CMK (cell line): ENCODE results near the gene AACS.
"Not testable (repeated sequence)": the region's sequence is repeated elsewhere in the genome, so short reads cannot be mapped to it uniquely, and the experiment has no call there.

Experiments used
- DNase-seq: peaks from one replicate; pipeline ENCODE4 v3.0.0-alpha.2; 2010; ENCODE audit warnings: low read depth

Gene AACS

DNA sequence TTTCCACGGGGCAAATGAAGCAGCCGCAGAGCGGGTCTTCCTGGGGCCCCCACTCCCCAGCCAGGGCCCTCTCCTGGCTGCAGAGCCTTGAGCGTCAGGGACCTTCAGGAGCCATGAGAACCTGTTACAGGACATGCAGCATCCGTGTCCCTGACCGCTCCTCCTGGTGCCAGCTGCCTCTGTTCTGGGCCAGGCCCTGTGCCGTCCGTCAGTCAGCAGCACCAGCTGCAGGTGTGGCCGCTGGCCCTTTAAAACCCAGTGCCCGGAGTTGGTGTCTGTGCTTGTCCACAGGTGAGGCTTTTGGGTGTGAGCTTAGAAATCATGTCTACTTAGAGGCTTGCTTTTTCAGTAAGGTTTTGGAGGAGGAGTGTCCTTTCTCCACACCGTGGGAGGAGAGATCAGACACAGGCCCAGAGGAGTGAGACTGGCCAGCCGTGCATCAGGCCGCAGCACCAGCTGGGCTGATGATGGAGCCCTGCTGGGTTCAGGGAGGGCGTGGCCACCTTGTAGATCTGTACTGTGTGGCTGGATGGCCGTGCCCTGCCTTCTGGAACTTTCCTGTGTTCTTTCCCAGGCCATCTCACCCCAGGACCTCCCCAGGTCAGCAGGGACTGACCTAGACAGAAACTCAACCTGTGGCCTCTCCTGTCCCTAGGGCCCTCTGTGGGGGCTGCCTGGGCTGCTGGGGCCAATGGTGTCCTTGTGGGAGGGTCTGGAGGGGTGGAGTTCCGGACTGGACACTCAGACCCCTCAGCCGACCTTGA, 27.1 kb downstream of the AACS start:
- no peak for DNase-seq

DNA sequence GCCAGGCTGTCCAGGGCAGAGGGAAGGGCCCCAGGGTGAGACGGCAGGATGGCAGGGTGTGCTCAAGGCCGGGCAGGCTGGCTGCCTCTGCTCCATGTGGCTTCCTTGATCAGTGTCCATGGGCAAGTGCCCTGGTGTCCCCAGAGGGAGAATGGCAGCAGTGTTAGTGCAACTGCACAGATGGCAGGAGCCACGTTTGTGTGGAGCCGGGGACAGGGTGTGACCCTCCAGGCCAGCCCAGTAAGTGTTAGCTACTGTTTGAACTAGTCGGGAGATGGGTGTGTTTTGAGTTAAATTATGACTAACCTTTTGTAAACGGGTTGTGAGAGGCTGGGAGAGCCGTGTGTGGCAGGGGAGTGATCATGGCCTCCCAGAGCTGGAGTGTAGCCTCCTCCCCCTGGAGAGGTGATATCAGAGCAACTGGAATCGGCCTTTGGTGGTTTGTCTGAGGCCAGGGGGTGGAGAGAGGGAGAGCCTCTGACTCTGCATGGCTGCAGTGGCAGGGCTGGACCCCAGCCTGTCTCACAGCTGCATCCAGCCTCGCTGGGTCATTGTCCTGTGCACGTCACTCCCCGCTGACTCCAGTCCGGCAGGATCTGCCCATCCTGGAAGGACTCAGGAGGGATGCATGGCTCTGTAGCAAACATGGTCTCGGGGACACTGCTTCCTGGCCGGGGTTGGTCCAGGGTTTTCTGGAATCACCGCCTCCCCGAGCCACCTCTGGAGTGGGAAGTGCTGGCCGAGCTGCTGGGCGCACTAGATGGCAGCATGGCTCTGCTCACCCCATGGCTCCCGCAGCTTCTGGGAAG, 27.8 kb downstream of the AACS start:
- DNase-seq = no peak

DNA sequence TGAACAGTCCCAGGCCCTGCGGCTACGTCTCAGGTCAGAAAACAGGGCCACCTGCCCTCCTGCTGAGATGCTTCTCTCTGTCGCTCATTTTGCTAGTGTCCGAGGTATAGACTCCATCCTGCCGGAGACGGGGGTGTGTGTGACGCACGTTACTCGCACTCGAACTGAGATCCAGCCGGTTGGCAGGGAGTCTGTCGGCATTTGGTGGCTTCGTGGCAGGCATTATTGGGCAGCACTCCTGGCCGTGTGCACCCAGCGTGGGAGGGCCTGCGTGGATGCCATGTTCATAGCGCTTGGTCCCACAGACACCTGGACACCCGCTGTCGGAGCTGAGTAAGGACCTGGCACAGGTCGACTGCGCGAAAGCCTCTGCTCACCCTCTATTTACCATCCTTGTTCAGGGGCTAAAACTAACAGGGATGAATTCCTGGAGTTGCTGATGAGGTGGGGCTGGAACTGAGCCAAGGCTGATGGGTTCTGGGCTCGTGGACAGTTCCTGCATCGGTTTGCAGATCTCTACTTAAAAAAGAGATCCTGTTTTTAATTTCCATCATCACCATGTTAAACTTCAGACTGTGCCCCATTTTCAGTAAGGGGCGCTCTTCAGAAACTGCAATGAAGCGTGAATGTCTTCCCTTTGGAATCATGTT, 28.6 kb downstream of the AACS start:
- no peak for DNase-seq

DNA sequence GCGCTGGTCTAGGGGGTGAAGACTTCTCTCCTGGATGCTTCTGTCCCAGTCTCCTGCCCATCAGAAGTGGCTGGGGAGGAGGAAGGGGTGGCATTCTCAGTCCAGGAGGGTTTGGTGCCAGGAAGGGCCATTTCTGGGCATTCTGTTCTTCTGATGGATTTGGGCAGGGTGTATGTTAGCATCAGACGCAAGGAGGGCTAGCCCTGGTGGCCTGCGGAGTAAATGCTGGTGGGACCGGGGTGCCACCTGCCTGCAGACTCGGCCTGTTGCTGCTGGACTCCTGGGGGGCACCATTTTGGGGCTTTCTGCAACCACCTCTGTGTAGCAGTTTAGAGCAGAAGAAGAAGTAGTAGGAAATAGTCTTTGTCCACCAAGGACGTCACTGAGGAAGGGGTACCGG, 31.7 kb downstream of the AACS start:
- DNase-seq = no peak

DNA sequence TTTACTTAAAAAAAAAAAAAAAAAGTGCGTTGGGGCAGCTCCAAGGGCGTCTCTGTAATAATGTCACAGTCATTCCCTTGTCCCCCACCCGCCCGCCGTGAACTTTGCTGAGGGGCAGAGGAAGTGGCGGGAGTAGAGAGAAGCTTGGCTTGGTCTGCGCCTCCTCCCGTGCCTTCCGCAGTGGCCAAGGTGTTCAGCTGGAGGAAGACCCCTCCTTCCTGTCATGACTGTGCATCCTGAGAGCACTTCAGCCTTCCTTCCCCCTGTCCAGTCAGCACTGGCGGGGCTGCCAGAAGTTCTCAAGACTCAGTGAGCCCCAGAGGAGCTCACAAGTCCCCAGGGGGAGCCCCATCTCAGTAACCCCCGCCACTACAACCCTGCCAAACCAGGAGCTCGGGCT, 32.2 kb downstream of the AACS start:
- DNase-seq = no peak

DNA sequence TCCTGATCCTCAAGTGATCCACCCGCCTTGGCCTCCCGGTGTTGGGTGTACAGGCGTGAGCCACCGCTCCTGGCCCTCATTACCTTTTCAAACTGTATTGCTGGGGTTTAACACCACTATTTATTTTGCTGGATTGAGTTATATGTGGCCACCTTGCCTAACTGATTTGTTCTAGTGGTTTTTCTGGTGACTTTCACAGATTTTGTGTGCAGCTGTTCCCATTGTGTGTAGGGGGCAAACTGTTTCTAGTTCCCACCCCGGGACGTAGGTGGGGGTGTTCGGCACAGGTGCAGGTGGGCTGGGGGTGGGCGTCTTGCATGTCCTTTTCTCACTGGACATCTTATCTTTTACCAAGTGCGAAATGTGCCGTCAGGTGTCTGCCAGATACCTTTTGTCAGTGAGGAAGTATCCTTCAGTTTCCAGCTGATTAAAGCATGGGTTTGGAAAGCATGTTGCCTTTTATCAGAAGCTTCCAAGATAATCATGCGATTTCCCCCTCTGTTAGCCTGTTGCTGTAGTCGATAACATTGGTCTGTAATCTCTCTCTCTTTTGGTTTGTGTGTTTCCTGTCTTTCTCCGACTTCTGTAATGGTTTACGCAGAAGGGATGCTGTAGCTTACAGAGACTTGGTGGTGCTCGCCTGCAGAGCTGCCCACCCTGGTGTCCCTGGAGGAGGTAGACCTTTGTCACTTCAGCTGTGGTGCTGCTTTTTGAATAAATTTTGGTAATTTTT, 33.6 kb downstream of the AACS start:
- DNase-seq = no peak

DNA sequence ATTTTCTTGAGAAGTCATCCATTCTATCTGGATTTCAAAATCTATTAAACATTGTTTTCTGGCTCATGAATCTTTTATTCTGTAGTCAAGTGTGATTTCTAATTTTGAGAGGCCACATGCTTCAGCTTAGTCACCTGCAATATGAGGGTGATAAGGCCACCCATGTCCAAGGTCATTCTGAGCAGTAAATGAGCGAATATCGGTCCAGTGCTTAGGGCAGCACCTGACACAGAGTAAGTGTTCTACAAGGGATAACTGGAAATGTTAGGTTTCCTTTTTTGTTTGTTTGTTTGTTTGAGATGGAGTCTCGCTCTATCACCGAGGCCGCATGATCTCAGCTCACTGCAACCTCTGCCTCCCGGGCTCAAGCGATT, 34.2 kb downstream of the AACS start:
- no peak for DNase-seq

DNA sequence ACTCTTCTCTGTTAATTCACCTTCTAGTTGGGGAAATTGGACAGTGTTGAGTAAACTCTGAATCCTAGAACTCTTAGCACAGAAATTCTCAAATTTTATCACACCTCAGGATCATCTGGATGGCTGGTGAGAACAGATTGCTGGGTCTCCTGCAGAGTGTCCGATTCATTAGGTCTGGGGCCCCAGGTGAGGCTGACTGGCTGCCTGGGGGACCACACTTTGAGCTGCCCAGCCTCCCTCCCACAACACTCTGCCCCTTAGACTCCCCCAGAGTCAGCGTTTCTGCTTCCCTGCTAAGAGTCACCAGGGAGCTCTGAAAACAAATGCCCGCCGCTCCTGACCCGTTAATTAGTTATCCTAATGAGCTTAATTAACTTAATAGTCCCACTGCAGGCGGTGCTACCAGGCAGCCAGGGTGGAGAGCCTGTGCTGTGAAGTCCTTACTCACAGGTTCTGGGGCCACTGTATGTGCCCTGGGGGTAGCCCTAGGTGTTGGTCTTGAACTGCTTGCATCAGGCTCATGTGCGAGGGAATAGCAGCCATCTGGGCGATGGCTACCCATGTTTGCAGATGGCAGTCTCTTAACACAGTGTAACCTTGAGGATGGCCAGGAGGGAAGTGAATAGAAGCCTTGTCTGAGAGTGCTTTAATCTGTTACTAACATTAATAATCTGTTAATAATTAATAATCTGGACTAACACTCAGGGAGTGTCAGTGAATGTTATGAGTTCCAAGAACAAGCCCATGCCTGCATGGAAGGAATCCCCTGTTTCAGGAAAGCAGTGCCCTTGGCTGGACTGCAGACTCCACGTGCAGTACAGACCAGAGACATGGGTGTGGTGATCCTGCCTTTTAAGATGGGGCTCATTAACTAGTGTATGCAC, 35.6 kb downstream of the AACS start:
- DNase-seq = no peak

DNA sequence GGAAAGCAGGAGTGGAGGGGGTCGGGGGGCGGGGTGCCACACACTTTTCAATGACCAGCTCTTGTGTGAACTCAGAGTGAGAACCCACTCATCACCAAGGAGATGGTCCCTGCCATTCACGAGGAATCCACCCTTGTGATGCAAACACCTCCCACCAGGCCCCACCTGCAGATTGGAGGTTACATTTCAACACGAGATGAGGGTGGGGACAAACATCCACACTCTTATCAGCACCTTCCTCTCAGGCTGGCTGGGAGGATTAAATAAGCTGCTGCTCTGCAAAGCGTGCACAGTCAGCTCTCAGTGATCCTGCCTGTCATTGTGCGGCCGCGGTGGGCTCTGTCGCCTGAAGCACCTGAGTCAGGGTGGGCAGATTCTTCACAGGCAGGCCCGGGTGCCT, 39.7 kb downstream of the AACS start:
- no peak for DNase-seq

DNA sequence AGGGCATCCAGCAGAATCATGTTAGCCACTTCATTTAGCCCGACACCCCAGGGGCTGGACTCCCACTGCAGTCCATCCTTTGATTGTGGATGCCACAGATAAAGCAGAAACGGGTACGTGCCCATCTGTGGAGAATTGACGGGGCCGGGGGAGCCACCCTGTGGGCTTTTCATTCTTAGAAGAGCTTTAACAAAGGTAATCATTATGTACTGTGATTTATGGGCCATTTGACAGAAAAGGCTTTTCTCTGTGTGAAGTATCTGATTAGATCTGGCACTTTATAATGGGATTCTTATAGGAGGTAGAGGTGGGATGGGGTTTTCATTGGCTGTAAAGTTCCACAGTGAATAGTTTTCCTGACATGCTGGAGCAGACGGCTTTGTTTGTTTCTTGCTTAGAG, 40.4 kb downstream of the AACS start:
- DNase-seq = no peak

DNA sequence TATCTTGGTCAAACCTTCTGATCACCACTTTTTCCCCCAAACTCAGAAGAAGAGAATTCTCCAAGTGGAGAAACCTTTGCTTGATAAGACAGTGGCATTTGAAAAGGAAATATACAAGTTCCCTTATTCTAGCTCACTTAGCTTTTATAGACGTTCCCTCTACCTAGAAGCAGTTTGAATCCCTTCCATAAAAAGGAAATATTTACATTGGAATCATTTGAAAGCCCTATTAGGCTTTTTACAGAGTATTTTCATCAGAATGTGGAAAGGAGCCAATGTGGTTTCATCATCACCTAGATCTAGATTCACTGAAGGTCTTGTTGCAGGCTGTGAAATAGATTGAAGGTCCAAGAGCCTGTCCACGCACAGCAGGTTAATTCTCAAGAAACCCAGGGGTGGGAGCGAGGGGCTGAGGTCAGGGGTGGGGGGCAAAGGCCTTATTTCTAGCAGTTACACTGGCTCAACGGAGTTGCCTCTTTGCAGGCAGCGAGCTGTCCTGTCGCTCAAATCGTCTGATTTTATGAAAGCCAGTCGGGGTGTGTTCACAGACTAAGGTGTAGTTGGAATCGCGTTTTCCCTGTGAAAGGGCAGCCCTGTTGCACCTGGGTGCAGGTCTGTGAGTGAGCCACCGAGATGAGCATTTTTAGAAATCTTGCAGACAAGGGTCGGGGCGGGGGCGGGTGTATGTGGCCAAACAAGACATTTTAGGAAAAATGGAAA, 45.6 kb downstream of the AACS start:
- DNase-seq = no peak

DNA sequence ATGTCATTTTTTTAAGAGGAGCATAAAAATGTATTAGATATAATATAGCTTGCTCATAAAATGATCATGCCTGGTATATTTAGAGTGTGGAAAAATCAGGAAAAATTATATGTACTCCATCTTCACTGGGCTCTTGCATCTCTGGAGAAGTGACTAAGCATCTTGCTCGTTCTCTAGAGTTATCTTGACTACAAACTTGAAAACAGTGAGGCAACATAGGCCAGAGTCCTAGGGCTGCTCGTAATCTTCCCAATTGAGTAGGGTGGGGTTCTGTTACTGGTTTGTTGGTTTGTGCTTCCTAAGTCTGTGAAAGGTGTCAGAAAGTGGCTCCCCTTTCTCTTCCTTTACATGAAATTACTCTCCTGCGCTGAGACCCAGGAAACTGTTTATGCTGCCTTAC, 46.2 kb downstream of the AACS start:
- DNase-seq = no peak

DNA sequence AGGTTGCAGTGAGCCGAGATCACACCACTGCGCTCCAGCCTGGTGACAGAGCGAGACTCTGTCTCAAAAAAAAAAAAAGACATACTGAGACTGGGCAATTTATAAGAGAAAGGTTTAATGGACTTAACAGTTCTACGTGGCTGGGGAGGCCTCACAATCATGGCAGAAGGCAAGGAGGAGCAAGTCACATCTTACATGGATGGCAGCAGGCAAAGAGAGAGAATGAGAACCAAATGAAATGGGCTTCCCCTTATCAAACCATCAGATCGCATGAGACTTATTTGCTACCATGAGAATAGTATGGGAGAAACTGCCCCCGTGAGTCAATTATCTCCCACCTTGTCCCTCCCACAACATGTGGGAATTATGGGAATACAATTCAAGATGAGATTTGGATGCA, 47.4 kb downstream of the AACS start:
- not testable (repeated sequence) for DNase-seq

DNA sequence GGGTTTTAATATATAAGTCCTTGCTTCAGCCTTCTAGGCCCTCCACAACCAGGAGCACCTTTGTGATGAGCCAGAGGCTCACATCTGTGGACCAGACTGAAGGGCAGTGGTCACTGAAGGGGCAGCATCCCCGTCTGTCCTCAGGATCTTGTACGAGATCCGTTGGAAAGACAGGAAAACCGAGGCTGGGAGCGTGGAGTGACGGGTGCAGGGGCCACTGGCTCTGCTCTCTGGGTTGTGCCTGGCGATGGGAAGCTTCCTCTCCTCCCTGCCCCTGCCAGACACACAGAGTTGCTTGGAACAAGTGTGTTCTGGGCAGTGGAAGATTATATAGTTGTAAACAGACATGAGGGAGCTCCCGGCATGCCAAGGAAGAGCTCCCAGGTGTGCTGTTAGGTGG, 48.0 kb downstream of the AACS start:
- DNase-seq = no peak

DNA sequence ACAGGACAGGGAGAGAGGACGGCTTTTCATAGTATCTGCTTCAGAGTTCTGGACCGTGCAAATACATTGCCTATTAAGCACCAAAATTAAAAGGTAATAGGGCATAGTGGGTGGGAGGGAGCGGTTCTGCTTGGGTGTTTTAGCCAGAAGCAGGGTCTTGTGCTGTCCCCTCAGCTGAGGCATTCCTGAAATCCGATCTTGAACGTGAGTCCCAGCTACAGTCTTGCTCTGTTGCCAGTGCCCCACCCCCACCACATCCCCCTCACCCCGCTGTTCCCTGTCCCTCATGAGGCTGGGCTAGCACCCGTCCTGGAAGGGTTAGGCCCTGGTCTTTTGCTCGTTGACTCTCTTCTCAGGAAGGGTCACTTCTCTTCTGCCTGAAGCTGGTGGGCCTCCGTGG, 48.6 kb downstream of the AACS start:
- no peak for DNase-seq

DNA sequence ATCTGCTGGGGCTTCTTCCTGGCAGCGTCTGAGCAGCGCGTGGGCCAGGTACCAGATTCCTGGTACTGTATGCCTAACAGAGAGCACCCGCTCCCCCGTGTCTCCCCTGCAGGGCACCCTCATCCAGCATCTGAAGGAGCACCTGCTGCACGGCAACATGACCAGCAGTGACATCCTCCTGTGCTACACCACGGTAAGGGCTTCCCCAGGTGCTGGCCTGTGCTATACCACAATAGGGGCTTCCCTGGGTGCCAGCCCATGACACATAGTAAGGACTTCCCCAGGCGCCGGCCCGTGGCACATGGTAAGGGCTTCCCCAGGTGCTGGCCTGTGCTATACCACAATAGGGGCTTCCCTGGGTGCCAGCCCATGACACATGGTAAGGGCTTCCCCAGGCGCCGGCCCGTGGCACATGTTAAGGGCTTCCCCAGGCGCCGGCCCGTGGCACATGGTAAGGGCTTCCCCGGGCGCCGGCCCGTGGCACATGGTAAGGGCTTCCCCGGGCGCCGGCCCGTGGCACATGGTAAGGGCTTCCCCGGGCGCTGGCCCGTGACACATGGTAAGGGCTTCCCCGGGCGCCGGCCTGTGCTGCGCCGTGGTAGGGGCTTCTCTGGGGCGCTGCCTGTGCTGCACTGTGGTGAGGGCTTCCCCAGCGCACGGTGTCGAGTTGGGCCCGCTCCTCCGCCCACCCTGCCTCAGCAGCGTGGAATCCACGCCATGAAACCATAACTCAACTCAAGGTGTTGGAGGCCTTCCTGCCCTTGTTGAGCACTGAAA, 49.3 kb downstream of the AACS start:
- DNase-seq = no peak

DNA sequence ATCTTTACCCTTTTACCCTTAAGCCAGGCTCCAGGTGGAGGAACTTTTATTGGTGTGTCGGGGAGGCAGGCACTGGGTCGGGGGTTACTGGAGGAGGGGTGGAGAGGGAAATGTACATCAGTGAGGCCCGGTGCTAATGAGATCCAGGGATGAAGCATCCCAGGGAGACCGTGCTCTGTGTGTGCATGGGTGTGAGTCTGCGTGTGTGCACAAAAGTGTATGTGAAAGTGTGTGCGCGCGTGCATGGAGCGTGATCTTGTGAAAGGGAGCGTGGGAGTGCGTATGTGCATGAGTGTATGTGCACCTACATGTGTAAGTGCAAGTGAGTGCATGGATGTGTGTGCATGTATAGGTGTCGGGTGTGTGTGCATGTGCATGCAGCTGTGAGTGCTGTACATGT, 55.3 kb downstream of the AACS start:
- DNase-seq = no peak

DNA sequence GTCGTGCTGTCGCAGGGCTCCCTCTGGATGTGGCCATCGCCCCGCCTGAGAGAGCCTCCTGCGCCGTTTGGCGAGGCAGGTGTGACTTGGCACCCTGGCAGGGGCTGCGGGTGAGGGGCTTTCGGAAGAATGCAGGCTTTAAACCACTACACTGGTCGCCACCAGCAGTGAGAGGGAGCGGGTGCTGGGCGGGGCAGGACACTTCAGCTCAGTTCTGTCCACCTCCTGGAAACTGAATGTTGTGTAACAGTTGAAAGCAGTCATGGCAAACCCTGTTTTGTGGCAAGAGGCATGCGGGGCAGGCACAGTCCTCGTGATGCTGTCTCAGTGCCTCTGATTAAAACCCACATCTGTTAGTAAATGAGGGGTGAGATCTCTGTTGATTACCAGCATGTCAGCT, 55.9 kb downstream of the AACS start:
- DNase-seq = no peak

DNA sequence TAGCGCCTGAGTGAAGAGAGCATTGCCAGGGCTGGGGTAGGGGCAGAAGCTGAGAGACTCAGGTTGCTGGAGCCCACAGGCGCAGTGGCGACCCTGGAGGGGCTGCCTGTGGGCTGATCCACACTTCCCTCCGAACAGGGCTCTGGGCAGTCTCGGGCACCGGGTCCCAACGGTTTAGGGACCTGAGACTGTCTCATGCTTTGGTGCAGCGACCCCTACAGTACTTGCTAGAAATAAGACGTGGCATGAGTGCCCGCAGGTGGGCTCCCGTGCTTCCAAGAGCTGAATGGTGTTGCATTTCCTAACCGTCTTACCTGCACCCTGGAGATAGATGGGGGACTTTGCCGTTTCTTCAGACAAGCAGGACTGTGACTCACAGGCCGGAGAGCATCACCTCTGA, 57.4 kb downstream of the AACS start:
- DNase-seq = no peak

DNA sequence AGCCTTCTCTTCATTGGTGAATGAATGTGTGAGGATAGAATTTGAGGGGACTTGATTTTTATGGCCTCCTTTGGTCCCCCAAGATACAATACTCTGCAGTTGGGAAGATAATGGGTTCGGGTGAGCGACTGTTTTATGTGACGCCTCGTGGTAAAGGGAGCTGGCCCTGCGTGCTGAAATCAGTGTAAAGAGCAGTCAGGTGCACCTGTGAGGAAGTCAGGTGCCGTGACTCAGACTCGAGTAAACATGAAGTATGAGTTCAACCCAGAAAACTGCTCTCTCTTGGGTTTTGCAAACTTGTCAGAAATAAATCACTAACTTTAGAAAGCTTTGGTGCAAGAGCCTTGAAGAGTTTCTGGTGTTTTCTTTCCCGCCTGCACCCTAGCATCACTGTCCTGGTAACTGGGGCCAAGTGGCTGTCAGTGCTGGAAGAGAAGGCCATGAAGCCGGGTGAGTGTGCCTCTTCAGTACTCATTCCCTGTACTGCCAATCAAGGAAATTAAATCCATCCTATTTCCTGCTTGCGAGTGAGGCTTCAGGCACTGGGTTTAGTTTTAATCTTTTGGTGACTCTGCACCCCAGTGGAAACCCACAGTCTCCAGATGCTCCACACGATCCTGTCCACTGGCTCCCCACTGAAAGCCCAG, 59.2 kb downstream of the AACS start:
- DNase-seq = no peak
